GM18868 (cell line): Measurements from ENCODE around the gene PXDN.

ENCODE experiments used
- ATAC-seq: cut with Tn5 transposase; IDR thresholded peaks from one replicate; pipeline ENCODE4 v1.9.1; 2021; ENCODE audit warnings: mild to moderate bottlenecking, moderate library complexity; ENCODE audit not compliant: unreplicated experiment

The PXDN gene

DNA sequence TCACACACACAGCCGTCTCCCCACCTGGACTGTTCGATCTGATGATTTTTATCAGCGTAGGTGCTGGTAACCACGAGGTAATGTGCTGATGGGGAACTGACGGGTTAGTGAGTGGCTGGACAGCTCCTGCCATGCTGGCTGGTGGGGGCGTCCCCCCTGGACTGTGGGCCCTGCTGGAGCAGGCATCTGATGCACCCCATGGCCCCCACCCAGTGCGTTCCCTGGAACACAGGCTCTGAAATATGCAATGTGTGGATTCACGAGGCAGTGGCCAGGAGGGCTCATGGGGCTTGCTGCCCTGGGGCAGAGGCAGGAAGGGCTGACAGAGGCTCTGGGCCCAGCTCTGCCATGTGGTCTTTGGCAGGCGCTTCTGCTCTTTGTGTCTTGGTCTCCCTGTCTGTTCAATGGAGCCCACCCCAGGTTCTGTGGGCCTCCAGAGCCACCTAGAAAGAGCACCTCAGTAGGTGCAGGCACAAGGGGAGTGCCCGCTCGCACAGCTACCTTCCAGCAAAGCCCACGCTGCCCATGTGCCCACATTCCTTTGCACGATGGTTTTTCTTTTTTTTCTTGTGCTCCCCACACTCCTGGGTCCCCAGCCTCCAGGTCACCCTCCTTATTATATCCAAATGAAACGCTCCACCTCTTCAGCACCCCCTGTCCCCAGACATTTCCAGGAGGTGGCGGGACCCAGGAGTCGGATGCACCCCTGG is 10.3 kb upstream of the PXDN start:
- ATAC-seq, result no peak

DNA sequence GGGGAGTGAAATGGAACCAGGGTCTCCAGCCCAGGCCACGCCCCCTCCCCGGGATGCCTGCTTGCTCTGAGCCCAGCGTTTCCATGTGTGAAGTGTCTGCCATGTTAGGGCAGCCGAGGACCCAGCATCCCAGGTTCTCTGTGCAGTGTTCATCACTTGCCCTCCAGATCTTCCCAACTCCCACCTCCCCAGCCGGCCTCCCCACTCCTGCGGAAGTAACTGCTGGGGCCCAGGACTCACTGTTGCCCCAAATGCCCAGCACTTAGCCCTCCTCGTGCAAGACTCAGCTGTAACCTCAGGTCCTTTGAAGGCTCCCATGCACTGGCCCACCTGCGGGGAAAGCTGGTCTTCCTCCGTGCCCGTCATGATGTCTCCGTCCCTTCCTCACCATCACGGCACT is 9.7 kb upstream of the PXDN start:
- ATAC-seq, result no peak

GRCh38 chr2:1752751-1753150 is 8.4 kb upstream of the PXDN start:
- ATAC-seq, result no peak

DNA sequence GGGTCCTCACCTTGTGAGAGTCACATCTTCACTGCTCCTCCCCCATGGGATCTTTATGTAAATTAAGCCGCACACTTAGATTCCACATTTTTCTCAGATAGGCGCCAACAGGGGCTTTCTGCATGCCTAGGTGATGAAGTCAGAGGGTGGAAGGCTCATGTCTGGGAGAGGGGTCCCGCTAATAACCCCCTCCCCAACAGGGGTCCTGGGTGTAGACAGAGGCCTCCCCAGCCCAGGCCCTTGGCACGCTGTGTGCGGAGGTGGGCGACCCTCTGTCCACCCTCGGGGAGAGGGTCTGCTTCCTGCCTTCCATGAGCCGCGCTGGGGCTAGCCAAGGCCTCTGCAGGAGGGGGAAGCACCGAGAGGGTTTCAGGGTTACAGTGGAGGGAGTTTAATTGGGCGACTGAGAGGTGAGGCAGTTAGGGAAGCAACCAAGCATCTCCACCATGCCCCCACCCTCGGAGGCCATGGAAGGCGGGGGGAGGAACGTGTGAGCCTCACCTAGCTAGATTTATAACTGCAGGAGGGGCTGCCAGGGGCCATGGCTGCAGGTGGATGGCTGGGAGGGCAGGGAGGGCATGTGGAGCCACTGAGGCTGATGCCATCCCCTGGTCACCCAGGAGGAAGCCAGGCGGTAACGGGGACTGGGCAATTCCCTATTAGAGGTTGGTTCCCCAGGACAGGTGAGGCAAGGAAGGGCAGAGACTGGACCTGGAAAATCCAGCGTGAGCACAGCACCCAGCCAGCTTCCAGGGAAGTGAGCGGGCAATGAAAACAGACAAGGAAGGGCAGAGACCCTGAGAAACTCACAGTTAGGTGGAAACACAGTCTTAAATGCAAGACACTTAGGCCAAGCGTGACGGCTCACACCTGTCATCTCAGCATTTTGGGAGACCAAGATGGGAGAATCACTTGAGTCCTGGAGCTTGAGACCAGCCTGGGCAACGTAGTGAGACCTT is 7.7 kb upstream of the PXDN start:
- no peak for ATAC-seq

DNA sequence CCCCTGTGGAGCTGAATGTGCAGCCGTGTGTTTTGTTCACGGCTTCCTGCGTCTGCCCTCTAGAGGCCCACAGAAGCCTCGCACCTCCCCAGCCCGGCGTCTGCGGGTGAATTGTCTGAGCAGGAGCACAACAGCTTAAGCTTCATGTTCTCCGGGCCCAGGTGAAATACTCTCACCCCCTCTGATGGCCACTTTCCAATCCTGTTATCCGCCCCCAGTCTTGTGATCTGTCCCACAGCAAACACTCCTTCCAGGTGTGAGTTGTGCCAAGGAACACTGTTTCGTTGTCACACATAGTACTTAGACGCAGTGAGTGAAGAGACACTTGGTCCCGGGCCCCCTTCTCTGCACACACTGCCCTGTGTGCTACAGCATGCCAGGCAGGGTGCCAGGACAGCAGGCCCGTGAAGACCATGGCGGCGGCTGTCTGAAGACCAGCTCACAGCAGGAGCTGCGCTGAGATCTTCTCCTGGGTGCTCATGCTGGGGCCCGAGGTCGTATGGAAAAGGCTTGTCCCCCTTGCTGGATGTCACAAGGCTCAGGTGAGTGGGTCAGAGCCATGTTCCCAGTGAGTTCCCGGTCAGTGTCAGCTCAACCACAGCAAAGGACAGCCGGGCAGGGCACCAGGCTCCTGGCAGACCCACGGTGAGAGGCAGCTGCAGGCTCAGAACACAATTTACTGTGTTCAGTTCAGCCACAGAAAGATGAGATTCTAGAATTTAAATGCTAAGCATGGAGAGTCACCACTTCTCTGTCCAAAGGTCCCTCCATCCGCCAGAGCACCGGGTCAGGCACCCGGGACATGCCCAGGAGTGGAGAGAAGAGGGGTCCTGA is 6.8 kb upstream of the PXDN start:
- peak; percentile 93 for ATAC-seq

DNA sequence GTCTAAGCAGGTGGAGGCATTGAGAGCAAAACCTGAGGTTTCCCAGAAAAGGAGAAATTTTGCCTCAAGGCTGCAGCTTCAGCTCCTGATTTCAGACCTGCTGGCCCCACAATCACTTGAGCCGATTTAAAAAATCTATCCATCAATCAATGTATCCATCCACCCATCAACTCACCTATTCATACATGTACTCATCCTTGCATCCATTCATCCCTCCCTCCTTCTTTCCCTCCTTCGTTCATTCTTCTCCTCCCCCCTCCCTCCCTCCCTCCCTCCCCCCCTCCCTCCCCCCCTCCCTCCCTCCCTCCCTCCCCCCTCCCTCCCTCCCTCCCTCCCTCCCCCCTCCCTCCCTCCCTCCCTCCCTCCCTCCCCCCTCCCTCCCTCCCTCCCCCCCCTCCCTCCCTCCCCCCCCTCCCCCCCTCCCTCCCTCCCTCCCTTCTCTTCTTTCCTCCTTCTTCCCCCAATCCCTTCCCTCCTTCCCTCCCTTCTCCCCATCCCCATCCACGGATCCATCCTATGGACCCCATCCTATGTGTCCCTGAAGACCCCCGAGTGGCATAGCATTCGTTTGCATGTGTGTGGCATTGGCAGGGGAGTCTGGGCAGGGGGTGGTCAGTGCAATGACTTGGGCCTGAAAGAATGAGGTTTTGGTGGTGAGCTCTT is 6.1 kb upstream of the PXDN start:
- no peak for ATAC-seq

- ATAC-seq, result no peak
Observed at GRCh38 chr2:1749489-1750119, 5.3 kb upstream of the PXDN start.

- ATAC-seq, result no peak
Observed at GRCh38 chr2:1748741-1749488, 4.6 kb upstream of the PXDN start.

DNA sequence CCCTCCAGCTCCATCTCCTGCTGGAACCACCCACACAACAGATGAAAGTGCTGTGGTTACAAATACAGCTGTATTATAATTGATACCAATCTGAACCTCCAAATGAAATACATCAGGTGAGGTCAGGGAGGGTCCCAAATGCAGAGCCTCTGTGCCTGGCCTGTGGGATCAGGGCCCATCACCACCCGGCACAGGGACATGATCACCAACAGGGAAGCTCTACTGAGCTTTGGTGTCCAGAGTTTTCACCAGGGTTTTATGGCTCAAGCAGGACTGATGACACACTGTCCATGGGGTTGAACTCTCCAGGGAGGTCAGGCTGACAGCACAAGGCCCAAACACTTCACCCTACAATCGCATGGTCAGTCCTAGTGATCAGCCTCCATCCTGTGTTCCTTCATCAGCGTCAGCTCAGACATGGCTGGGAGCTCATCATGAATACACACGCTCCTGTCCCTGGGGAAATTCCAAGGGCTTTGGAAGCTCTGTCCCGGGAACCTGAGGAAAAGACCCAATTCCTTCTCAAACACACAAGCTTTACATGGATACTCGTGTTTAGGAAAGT is 3.9 kb upstream of the PXDN start:
- ATAC-seq, result no peak

DNA sequence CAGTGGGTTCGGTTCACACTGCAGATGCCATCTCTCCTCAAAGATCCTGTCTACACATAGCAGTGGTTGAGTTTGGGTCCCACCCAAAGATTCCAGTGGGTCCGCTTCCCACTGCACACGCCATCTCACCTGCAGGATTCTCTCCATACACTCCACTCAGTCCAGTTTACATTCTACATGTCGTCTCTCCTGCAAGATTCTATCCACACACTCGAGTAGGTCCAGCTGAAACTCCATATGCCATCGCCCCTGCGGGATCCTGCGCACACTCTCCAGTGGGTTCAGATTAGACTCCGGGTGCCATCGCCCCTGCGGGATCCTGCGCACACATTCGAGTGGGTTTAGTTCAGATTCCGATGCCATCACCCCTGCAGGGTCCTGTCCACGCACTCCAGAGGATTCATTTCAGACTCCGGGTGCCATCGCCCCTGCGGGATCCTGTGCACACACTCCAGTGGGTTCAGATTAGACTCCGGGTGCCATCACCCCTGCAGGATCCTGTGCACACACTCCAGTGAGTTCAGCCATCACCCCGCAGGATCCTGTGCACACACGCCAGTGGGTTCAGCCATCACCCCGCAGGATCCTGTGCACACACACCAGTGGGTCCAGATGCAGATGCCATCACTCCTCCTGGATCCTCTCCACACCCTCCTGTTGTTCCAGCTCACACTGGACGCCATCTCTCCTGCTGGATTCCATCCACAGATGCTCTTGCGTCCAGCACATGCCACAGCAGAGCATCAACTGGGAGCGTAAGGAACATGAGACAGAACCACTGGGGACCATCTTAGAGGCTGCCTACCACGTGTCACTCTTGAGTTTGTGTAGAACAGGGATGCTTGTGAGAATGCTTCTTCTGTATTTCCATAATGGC is 3.0 kb upstream of the PXDN start:
- no peak for ATAC-seq

DNA sequence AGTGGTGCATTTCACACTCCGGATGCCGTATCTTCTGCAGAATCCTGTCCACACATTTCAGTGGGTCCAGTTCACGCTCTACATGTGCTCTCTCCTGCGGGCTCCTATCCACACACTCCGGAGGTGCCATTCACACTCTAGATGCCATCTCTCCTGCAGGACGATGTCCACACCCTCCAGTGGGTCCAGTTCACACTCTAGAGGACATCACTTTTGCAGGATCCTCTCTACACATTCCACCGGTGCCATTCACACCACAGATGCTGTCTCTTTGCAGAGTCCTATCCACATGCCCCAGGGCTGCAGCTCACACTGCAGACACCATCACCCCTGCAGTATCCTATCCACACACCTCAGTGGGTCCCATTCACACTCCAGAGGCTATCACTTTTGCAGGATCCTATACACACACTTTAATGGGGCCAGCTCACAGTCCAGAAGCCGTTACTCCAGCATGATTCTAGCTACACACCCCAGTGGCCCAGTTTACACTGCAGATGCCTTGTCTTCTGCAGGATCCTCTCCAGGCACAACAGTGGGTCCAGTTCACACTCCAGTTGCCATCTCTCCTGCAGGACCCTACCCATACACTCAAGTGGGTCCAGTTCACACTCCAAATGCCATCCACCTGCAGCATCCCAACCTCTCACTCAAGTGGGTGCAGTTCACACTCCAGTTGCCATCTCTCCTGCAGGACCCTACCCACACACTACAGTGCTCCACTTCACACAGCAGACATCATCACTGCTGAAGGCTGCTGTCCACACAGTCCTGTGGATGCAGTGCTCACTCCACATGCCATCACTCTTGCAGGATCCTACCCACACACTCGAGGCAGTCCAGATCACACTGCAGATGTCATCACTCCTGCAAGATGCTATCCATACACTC is 2.1 kb upstream of the PXDN start:
- no peak for ATAC-seq

DNA sequence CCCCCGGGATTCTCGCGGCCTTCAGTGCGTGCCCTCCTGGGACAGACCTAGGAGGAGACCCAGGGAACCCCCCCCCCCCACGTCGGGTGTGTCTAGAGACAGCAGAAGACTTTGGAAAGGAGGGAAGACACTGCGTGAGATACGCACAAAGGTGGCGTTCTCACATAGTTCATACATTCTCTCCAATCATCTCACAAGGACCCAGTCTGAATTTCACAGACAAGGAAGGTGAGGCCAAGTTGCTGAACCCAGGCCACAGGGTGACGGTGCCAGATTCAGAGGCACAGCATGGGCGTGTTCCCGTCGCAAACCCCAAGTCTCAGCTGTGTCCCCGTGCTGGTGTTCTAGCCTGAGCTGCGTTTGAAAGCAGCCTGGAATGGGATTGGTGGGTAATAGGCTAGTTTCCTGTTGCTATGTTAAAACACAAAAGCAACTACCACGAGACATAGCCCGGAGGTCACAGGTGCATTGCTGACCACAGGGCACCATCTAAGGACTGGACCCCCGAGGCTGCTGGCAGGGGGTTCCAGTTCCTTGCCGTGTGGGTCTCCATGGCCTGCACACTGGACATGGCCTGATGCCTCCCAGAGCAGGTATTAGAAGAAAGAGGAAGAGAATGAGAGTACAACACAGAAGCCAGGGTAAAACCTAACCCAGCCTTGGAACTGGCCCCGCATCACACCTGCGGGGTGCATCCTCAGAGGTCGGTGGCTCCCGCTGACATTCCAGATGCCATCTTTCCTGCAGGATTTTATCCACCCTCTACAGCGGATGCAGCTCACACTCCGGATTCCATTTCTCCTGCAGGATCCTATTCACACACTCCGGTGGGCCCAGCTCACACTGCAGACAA is 1.1 kb upstream of the PXDN start:
- no peak for ATAC-seq

DNA sequence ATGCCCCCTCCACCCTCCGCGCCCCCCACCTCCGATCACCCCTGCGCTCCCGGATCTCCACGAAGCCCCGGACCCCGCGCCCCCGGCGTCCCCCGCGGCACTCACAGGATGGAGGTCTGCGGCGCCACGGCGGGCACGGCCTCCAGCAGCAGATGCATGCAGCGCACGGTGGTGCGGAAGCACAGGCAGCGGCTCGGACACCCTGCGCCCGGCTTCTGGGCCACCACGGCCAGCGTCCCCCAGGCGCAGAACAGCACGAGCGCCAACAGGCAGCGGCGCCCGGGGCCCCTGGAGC is 217 bp downstream of the PXDN start:
- ATAC-seq, result no peak

DNA sequence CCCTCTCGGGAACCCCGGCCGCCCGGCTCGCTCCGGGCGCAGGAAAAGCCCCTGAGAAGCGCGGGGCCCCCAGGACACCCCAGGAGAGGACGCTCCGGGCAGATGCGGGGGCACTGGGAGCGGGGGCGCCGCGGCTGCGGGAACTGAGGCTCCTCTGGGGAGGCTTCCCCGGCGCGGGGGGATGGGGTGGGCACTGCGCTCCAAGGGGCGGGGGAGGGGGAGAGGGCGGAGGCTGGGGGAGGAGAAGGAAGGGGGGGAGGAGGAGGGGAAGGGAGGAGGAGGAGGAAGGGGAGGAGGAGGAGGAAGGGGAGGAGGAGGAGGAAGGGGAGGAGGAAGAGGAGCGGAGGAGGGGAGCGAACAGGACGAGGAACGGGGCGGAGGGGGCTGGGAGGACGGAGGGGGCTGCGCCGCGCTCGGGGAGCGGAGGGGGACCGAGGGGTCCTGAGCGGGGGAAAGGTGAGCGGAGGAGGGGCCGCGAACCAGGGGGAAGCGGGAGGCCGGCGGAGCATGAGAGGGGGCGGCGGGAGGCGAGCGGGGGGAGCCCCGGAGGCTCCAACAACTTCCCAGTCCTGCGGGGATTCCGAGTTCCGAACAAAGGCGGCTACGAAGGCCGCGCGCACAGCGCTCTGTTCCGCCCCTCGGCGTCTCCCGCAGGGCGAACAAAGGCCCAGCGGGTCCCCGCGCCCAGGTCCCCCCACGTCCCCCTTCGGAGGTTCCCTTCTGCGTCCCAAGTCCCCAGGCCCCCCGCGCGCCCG is 742 bp downstream of the PXDN start:
- no peak for ATAC-seq

DNA sequence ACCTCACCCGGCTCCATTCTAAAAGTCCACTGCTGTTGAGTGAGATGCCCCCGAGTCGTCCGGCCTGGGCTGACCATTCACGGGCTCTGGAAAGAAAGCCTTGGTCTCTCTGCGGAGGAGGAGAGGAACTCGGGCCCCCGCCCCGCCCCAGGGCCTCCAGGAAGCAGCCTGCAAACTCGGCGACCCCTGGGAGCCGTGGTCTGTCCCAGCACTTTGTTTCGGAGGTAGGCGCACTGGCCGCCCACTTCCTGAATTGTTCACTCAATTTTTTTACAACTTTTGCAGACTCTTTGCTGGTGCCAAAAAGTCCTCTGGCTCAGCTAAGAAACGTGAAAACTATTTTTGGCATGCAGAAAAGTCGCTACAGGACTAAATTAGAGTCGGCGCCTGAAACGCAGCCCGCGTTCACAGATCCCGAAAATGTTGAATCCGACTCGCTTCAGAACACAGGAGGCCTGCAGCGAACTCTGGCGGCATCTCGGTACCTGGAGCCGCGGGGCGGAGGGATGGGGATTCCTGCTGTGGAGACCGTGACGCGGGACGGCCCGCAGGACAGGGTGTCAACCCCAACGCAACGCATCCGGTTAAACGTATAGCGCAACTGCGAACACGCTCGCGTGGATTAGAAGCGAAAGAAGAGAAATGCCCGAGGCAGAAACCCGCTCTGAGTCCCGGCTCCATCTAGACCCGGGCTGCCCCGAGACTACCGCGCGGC is 1.5 kb downstream of the PXDN start:
- no peak for ATAC-seq
